ENCODE results near the gene TRIOBP. TPM values are rescaled to one million over a fixed set of nuclear protein-coding genes. Genes with fewer than 3 reads are reported as not detected.

Gene TRIOBP
- total and polyA plus RNA-seq, 2 of the 4 experiments (the other 2 are of a cell fraction): 46.4 to 69.8 TPM

- Histone ChIP-seq H3K18ac (ENCODE audit: low read depth, low read length) (no peak overlapping the region), H3K9ac (ENCODE audit: low read depth, low read length) (no peak overlapping the region), H3K56ac (ENCODE audit: extremely low read depth, insufficient read depth, low read length) (no peak overlapping the region), H2AK5ac (ENCODE audit: low read depth, low read length) (no peak overlapping the region), H3K23ac (ENCODE audit: low read depth, low read length) (no peak overlapping the region), H4K20me1 (ENCODE audit: insufficient read depth, low read length) (no peaks in the 10 kb centered on the region), H2BK15ac (ENCODE audit: low read depth, low read length) (no peak overlapping the region), H4K91ac (ENCODE audit: insufficient read depth, low read depth, low read length) (no peak overlapping the region), H2BK120ac (ENCODE audit: low read depth, low read length) (no peak overlapping the region), H3K4me1 (ENCODE audit: control insufficient read depth, insufficient read depth, low read length) (peaks cover 10% of the 10 kb centered on the region), H3K14ac (replicated peaks; ENCODE audit: low read depth, low read length) (no peak overlapping the region), H3K27ac (ENCODE audit: insufficient read depth, low read length) (no peak overlapping the region), H2BK5ac (ENCODE audit: low read depth, low read length, poor library complexity, severe bottlenecking) (no peak overlapping the region), H2BK20ac (ENCODE audit: low read depth, low read length) (no peak overlapping the region), H3K9me1 (ENCODE audit: insufficient read depth, low read length) (no peaks in the 10 kb centered on the region), H3K36me3 (ENCODE audit: control insufficient read depth, insufficient read depth, low read length) (no peaks in the 10 kb centered on the region; the same call in 1 of the 2 replicates), H3K4ac (ENCODE audit: low read depth, low read length) (no peak overlapping the region), H3K27me3 (ENCODE audit: control insufficient read depth, insufficient read depth, low read length) (peaks cover 30% of the 10 kb centered on the region), H4K5ac (ENCODE audit: low read depth, low read length) (no peak overlapping the region), H3K79me1 (ENCODE audit: low read depth in 1 of 2, low read length in 2 of 2) (no peaks in the 10 kb centered on the region), H3K4me3 (ENCODE audit: insufficient read depth, low read depth, low read length) (no peak overlapping the region), H4K8ac (ENCODE audit: low read depth in 2 of 2, low read length in 2 of 2) (no peak overlapping the region), H3K9me3 (ENCODE audit: control insufficient read depth, insufficient read depth, low read length) (no peaks in the 10 kb centered on the region), H2AFZ (replicated peaks; ENCODE audit: low read length, poor library complexity) (no peak overlapping the region), H3K4me2 (ENCODE audit: low read depth, low read length) (no peak overlapping the region), H2AK9ac (replicated peaks; ENCODE audit: low read depth, low read length, poor library complexity) (no peak overlapping the region)
- ChIA-PET POLR2A (ENCODE audit: unreplicated experiment) (interaction anchor here (0.7 kb wide), 1 partner anchor 14 kb away, joined by 20 read pairs; no protein-coding TSS in a partner anchor), CTCF (interaction anchor here (3.7 kb wide), 1 partner anchor 43 kb away, joined by 21 read pairs; no protein-coding TSS in a partner anchor)
- dilution Hi-C loops (cut with HindIII; ENCODE audit: low sequenced_read_pairs, unreplicated experiment) (no loop called here), in situ Hi-C loops (cut with MboI; ENCODE audit: low sequenced_read_pairs) (no loop called here), intact Hi-C loops (cut with micrococcal nuclease) (no loop called here)
- ATAC-seq (ENCODE audit: low read depth): no peak
- TF ChIP-seq MXI1 (IDR thresholded peaks at IDR 0.05; ENCODE audit: borderline replicate concordance, low read depth, low read length) (no peak), SMC3 (IDR thresholded peaks at IDR 0.05; ENCODE audit: low read depth, low read length) (no peak), CTCF (conservative IDR thresholded peaks at IDR 0.05; ENCODE audit: low read depth, low read length) (no peak), POLR2A (IDR thresholded peaks at IDR 0.05; ENCODE audit: low read depth, low read length) (no peak), BHLHE40 (IDR thresholded peaks at IDR 0.05; ENCODE audit: low read depth, low read length) (no peak), MAFK (IDR thresholded peaks at IDR 0.05; ENCODE audit: low read depth, low read length) (no peak), FOS (IDR thresholded peaks at IDR 0.05; ENCODE audit: low read depth, low read length) (no peak), RAD21 (IDR thresholded peaks at IDR 0.05; ENCODE audit: low read length) (no peak), MAZ (IDR thresholded peaks at IDR 0.05; ENCODE audit: borderline replicate concordance, low read depth, low read length) (no peak), CEBPB (IDR thresholded peaks at IDR 0.05; ENCODE audit: low read depth, low read length) (no peak), CHD1 (IDR thresholded peaks at IDR 0.05; ENCODE audit: low read depth, low read length) (no peak)
- TF ChIP-seq, protein P1, sequence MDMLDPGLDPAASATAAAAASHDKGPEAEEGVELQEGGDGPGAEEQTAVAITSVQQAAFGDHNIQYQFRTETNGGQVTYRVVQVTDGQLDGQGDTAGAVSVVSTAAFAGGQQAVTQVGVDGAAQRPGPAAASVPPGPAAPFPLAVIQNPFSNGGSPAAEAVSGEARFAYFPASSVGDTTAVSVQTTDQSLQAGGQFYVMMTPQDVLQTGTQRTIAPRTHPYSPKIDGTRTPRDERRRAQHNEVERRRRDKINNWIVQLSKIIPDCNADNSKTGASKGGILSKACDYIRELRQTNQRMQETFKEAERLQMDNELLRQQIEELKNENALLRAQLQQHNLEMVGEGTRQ (IDR thresholded peaks at IDR 0.05; ENCODE audit: low read depth, low read length): no peak
- DNase-seq: no peak
- no TSS peak for BruUV-seq (replicated peaks)
- WGBS, 2 experiments (ENCODE audit: extremely low coverage in 2 of 2, insufficient read length in 1 of 2): 92% methylated on average over 4 of the region's 5 CpGs; no CpG with 5 or more reads in 1 of the 2 experiments
These were observed 123.5 kb downstream of the TRIOBP start for GRCh38 chr22:37820350-37820749.

All from IMR-90 (cell line).